Femur (tissue), 1 donor: ENCODE measurements around the gene R3HDM2.

Source experiments
- DNase-seq: peaks from one replicate; pipeline ENCODE4 v3.0.0-alpha.2; 2017

Gene R3HDM2

DNA sequence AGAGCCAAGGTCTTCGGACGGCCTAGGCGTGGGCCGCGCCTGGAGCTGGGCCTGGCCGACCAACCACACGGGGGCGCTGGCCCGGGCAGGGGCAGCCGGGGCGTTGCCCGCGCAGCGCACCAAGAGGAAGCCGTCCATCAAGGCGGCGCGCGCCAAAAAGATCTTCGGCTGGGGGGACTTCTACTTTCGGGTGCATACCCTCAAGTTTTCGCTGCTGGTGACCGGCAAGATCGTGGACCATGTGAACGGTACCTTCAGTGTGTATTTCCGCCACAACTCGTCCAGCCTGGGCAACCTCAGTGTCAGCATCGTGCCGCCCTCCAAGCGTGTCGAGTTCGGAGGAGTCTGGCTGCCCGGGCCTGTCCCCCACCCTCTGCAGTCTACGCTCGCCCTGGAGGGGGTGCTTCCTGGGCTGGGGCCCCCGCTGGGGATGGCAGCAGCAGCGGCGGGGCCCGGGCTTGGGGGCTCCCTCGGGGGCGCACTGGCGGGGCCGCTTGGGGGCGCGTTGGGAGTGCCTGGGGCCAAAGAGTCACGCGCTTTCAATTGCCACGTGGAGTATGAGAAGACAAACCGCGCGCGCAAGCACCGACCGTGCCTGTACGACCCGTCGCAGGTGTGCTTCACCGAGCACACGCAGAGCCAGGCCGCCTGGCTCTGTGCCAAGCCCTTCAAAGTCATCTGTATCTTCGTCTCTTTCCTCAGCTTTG, 205.7 kb downstream of the R3HDM2 start:
- no peak for DNase-seq

DNA sequence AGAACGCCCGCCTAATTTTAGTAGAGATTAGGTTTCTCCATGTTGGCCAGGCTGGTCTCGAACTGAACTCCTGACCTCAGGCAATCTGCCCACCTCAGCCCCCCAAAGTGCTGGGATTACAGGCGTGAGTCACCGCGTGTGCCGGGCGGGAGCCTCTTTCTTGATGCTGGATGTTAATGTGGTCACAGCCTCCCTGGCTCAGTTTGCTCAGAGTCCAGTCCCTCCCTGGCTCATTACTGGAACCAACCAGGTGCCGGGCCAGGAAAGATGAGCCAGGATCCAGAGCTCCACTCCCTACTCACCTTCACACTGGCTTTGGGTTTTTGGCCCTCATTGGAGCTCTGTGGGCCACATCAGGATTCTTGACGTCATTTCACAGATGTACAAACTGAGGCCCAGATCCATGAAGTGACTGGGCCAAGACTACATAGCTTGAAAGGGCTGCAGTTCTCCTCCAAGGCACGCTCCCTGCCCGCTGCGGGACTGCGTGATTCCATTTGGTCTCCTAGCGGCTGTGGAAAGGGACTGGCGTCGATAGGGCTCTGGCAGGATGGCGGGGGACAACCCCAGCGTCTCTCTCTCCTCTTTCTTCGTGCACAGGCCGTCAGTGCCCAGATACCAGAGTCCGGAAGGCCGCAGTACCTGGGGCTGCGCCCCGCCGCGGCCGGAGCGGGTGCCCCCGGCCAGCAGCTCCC, 206.4 kb downstream of the R3HDM2 start:
- no peak for DNase-seq

DNA sequence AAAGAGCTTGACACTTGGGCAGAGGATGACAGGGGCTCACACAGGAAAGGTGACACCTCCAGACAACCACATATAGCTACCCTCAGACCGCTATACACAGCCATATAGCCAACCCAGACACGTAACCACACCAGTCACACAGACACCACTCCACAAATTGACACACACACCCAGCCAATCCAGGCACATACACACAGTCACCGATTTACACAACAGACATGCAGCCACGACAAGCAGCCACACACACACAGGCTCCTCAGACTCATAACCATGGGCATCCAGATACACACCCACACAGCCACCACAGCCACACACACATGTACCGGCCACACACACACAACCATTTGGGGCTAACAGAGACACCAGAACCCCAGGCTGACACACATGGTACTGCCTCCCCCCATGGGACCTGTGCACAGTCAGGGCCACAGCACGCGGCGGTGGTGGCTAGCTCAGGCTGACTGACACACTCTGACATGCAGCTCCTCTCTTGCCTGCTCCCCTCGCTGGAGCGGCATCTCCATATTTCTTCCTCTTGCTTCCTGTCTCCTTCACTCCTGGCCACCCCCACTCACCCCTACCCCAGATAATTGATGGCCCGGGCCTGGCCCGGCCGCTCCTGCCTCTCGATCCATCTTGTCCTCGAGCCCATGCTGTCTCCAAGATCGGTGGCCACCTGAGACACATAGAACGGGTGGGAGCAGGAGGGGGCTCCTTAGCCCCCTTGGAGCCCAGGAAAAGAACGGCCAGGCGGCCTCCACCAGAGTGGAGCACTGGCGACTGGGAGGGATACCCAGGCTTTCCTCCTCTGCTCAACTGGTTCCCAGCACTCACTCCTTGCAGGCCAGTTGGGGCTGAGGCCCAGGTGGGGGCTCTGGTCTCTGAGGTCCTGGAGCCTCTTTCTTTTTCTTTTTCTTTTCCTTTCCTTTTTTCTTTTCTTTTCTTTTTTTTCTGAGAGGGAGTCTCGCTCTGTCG, 207.4 kb downstream of the R3HDM2 start:
- no peak for DNase-seq

DNA sequence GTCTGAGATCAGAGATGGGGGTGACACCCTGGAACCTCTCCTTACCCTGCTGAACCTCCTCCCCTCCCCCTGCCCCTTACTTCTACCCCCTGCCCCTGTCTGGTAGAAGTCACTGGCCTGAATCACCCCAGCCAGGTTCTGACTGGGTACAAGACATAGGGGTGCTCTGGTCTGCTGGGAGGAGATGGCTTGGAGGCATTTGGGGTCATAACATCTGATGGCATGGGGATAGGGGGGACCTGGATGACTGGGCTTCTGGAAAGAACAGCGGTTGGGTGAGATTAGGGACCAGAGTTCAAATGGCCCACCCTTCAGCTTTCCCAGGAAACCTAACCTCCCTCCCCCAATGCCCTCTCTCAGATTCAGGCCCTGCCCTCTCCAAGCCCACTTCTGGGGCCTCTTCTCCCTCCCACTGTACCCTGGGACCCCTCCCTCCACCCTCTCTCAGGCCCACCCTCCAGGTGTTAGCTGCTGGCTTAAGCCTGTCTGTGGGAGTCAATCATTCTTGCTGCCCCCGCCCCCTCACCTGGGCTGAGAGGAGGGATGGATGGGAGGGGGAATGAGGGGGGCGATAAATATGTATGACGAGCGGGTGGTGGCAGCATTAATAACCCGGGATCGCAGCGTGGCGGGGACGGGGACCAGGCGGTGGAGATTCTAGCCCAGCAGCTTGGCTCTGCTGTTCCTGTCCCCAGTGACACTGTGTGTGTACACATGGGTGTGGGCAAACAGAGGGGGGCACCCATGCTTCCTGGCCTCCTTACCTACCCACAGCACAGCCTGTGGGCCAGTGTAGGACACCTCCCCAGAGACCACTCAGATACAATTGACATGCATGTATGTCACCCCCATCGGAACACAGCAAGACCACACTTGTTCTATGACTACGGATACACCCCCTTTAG, 208.3 kb downstream of the R3HDM2 start:
- no peak for DNase-seq

DNA sequence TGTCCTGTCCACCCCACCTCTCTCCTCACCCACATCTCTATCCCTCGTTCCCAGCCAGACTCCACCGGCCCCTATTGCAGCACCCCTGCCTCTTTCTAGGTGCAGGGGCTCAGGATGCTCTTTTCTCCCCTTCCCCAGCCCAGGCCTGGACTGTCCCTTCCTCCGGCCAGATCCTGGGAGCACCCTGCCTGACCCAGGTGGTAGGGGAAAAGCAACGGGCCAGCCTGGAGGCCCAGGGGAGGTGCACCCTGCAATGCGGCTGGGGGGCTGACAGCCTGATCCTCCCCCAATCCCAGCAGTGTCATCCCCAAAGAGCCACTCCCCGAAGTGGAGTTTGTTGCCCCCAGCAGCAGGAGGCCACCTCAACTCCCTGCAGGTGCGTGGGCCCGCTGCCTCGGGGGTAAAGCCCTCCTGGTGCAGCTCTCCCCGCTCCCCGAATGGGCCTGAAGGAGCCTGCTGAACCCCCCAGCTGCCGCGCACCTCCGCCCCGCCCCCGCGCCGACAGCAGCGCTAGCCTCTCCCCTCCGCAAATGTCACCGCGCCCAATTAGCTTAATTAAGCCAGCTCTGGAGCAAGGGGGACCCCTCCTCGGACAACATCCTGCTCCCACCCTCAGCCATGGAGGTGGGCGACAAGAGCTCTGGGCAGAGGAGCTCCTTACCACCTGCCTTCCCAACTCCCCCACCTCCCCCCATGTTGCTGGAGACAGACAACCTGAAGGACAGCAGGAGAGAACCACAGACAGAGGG, 209.5 kb downstream of the R3HDM2 start:
- no peak for DNase-seq

DNA sequence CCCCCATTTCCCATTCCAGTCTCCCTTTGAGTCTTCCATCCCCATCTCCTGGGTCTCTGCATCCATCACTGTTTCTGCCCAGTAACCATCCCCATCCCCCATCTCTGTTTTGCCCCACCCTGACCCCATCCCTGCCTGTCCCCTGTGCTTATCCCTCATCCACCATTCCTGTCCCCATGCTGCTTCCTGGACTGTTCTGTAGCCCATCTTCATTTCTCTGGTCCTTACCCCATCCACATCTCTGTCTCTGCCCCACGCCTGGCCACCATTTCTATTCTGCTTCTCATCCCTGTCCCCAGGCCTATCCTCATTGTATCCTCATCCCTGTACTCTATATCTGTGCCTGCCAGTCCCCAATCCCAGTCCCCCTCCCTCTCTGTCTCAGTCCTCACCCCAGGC, 210.1 kb downstream of the R3HDM2 start:
- DNase-seq, result no peak

DNA sequence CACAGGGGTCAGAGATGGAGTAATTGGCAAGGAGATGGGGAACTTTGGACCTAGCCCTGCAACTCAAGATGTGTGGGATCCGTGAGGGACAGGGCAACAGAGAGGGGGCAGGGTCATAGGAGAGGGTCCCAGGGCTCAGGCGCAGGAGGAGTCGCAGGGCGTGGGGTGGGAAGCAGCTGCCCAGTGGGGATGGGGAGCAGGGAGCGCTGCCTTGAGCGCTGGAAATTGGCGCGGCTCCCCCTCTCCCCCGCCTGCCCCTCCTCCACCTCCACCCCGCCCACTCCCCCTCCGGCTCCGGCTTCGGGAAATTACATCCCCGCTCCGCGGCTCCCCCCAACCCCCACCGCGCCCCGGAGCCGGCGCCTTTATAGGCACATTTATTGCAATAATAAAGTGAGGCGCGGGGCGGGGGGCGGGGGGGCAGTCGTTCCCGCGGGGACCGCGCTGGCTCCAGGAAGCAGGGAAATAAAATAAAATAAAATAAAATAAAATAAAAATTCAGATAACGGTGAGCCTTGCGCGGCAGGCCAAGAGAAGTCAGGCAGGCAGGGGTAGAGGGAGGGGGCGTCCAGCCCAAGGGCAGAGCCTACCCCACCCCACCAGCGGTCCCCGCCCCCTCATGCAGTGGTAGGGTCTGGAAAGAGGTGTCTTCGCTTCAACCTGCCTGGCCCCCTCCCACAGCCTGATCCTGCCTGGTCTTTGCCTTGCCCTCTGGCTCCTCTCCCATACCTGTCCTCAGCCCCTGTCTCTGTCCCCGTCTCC, 210.7 kb downstream of the R3HDM2 start:
- no peak for DNase-seq

DNA sequence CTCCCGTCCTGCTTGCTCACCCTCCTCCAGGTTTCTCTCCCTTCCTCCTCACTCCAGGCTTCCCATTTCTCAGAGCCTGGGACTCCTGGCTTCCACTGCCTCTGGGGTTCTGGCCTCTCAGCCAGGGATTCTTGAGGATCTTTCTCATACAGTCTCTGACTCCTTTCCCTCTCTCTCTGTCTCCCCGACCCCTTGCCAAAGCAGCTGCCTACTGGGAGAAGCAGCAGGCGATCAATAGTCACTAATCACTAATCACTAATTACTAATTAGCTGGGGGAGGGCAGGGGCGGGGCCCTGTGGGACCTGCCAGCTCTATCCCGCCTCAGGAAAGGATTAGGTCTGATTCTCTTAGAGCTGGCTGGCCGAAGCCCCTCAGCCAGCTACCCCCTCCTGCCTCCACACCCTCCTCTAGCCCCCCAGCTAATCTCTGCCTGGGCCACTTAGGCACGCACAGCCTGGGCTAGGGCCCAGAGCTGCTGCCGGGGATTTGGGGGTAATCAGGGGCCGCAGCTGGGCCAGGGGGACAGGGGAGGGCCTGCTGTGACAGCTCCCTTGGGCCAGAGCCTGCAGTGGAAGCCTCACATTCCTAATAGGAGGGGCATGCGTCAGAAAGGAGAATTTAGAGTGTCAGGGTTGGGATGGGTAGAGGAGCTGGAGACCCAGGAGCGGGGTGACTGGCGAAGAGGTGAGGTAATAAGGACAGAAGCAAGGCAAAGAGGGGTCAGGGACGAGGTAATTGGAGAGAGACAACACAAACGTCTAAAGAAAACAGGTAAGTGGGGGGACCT, 211.4 kb downstream of the R3HDM2 start:
- DNase-seq, result no peak

DNA sequence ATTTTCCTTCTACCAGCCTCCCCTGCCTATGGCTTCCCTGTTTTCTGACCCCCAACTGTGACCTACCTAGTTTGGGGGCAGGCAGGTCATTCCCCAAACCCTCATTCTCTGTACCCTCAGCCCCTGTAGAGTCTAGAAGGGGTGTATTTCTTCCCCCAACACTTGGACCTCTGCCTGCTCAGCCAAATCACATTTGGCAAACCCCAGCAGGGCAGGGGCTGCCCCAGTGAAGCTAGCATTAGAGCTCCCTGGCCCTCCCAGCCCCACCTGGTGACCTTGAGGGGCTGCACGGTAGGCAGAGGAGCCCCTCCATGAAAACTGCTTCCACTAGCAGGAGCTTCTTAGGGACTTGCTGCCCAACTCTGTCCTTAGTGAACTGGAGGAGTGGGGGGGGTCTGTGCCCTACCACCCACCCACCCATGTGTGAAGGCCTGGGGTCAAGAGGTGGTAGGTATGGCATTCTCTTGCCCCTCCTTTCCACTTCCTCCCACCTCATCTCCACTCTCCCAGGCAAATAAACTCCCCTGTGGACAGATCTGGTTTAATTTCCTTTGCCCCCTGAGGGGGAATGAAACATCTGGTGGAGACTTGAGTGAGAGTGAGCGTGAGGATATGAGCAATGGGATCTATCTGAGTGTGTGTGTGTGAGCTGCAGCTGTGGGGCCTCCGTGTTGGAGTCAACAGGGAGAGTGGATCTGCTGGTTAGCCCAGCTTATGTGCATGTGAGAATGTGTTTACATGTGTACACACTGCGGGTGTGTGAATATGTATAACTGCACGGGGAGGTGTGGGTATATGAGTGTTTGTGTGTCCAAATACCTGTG, 212.6 kb downstream of the R3HDM2 start:
- DNase-seq, result no peak

DNA sequence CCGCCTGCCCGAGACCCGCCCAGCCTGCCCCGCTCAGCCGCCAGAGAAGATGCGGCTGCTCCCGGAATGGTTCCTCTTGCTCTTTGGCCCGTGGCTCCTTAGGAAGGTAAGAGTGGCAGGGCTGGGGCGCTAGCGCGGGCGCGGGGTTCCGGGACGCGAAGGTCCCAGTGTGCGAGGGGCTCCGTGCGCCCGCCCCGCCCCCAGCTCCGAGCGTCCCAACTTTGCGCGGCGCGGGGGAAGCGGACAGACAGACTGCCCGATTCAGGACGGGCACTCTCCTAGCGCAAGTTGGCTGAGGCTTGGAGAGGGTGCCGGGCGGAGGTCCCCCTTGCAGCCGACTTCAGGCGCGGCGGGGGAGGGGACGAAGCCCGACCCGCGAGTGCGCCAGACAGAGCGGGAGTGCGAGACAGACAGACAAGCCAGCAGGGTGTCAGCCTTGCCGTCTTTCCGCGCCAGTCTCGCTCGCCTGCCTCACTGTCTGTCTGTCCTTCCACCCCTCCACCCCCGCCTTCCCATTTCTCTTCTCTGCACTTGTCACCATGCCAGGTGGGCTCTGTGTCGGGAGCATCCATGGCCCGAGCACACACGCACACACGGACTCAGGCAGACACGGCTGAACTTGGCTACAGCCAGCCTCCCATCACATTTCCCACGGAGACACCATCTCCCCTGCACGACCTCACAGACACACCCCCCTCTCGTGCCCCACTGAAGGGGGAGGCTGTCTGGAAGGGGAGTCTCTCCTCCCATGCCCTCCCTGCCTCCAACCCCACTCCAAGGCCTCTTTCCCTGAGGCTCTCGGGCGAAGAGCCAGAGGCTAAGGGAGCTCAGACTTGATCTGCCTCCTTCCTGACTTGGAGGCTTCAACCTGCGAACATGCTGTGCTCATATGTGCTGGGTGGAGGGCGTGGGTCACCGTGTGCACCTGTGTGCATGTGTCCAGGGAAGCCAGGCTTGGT, 213.6 kb downstream of the R3HDM2 start:
- no peak for DNase-seq

DNA sequence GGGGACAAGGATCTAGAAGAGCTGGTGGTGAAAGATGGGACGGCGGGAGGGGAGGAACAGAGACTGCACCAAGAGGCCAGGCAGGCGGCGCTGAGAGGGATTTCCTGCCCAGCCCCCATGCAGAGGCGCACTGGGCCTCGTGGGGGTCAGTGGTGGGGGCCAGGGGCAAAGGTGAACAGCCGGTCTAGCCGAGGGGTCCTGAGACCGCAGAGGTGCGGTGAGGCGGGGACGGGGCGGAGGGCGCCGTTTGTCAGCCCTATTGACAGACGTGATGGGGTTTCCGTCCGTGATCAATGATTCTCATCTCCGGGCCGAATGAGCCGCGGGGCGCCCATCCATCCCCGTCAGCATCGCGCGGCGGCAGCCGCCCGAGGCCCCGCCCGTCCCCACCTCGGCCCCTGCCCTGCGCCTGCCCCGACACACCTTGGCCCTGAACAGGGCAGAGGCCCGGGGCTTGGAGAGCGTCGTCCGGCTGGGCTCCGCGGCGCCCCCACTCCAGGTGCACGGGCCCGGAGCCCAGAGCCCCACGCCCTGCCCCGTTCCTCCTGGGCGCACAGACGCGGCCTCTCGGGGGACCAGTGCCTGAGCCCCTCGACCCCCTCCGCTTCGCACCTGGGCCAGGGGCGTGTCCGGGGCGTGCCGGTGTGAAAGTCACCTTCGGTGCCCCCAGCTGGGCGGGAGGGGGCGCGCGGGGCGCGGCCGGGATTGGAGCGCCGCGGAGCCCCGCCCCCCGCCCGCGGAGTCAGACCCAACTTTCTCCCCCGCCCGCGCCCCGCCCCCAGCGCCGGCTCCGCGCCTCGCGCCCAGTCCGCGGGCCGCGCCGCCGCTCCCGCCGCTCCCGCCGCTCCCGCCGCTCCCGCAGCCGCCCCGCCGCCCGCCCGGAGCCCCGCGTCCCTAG, 214.6 kb downstream of the R3HDM2 start, which contains the start of gene NXPH4:
Gene NXPH4, plus strand, starts transcription at position 781 of the 898 bp plus-strand sequence. CDS start 176 bp downstream, outside the sequence.
- no peak for DNase-seq

DNA sequence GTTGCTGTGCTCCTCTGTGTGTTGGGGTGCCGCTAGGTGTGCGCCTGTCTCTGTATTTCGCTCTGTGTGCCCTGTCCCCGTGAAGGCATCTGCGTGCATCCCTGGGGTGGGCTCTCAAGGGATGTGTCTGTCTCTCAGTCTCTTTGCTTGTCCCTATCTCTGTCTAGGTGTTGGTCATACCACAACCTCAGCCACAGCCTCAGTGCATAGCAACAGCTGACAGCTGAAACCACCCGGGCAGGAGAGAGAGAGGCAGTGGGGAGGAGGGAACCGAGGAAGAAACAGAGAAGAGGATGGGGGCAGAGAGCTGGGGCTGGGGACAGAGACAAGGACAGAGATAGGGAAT, 215.2 kb downstream of the R3HDM2 start:
- DNase-seq, result no peak

DNA sequence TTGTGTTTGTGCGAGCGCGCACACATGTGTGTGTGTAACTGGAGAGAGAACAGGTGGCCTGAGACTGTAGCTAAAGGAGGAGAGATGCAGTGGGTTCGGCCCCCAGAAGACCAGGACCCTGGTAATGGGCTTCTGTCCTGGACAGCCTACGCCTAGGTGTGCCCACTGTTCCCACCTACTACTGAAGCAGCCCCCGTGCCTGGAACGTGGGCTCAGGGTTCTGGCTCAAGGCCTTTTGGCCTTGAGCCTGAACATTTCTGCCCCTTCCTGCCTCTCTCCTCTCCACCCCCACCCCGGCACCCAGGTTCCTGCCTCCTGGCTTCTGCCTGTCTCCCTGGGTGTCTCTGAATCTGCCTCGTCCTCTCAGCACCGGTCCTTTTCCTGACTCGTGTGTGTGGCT, 215.8 kb downstream of the R3HDM2 start:
- no peak for DNase-seq

DNA sequence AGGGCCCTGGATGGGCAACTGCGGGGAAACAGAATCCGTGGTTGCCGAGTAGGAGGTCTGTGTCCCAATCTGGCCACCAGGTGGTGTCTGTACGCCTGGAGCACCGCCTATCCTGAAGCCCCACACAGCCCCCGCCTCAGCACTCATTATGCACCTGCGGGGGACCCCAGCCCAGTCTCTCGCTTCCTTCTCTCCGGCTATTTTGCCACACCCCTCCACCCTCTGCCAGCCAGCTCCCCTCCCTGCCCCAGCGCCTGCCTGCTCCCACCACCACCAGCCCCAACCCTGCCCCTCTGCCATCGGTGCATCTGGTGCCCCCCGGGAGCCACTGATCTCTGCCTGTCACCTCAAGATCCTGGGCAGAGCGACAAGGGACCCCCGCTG, 216.5 kb downstream of the R3HDM2 start:
- DNase-seq, result peak; percentile 71

DNA sequence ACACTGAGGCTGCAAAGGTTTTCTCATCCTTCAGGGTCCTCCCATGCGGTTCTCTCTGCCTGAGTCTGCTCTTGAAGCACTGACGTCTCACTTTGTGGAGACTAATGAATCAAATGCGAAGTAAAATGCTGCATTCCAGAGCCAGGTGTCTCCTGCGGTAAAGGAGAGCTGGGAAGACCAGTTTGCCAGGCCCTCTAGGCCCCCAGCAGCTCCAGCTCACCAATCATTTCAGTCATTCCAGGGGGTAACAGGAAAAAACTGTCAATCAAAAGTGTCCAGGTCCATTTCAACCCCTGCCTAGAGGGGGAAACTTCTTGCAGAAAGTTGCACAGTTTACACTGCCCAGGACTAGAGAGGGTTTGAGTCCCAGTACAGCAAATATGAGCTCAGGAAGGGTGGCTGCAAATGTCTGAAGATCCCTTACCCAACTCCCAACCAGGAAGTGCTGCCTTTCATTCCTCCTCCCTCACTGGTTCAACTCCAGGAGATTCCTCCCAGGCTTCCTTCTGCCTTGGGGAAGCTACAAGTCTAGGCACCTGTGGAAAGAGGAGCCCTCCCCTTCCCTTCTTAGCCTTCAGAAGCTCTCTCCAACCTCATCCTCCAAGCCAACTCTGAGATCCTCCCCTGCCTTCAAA, 217.0 kb downstream of the R3HDM2 start:
- DNase-seq, result no peak

DNA sequence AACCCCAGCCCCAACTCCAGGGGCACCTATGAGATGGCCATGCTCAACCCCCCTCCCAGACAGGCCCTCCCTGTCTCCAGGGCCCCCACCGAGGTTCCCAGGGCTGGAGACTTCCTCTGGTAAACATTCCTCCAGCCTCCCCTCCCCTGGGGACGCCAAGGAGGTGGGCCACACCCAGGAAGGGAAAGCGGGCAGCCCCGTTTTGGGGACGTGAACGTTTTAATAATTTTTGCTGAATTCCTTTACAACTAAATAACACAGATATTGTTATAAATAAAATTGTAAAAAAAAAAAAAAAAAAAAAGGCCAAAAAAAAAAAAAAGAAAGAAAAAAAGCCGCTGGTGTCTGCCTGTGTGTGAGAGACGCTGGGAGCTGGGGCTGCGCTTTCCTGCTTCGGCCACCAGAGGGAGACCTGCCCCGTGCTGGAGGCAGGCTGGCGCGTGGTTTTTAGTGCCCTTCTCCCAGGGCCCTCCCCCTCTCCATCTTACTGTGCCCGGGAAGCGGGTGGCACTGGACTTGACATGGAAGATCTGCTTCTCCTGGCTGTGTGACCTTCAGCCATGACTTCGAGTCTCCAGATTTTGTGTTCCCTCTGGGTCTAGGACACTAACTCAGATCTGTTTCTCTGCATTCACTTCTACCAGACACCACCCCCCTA, 217.7 kb downstream of the R3HDM2 start:
- DNase-seq, result peak; percentile 93
